Measurements from ENCODE around the gene MROH9.

GRCh38 chr1:171107262-171107940 is 172.1 kb downstream of the MROH9 start:
- TF ChIP-seq POLR2A (IDR thresholded peaks at IDR 0.05) (no peak), EP300 (IDR thresholded peaks at IDR 0.05) (no peak)

Measured in tibial nerve (tissue), 3 donors.